Measurements from ENCODE around the gene PCDH1.
"Not testable (repeated sequence)": the region's sequence is repeated elsewhere in the genome, so short reads cannot be mapped to it uniquely, and the experiment has no call there.

The PCDH1 gene

GRCh38 chr5:141834331-141834730 is 43.9 kb downstream of the PCDH1 start:
- DNase-seq (ENCODE audit: low read depth in 2 of 2) = no peak

DNA sequence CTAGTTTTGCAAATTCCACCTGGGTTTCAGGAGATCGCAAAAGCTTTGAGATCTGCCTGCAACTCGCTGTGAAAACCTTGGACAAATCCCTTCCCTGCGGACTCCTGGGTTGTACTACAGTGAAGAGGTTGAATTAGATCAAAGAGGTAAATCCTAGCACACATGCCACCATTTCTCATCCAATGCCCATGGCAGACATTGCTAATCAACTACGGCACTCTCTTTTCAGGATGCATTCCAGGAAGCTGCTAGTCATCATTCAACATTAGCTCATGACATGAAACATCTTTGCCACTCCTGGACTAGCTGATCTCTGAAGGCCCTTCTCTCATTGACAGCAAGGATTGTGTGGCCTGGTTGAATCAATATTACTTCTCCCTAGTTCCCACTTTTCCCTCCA is 46.1 kb downstream of the PCDH1 start:
- no peak for DNase-seq (ENCODE audit: low read depth in 2 of 2)

GRCh38 chr5:141828162-141828561 is 50.0 kb downstream of the PCDH1 start:
- no peak for DNase-seq (ENCODE audit: low read depth in 2 of 2)

- no peak for DNase-seq (ENCODE audit: low read depth in 2 of 2)
Observed at GRCh38 chr5:141826674-141827073, 51.5 kb downstream of the PCDH1 start.

- DNase-seq (ENCODE audit: low read depth in 2 of 2) = no peak
Observed at GRCh38 chr5:141825791-141826560, 52.2 kb downstream of the PCDH1 start.

- DNase-seq (ENCODE audit: low read depth in 2 of 2) = no peak
Observed at GRCh38 chr5:141825241-141825671, 53.0 kb downstream of the PCDH1 start.

DNA sequence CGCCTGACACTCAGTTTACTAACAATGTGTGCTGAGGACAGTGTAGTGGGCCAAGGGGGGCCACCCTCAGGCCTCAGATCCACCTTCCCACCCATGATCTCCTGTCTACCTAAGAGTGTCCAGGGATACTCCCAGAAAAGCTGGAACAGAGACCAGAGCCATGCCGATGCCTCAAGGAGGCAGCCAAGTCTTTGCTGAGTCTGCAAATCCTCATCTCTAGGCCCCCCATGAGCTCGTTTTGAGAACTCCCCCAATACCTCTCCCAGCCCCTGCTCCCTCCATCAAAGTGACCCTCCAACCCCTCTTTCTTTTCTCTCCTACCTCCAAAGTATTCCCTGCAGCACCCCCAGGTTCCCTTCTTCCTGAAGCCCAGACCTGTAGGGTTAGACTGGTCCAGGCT is 53.5 kb downstream of the PCDH1 start:
- DNase-seq (ENCODE audit: low read depth in 2 of 2) = no peak

GRCh38 chr5:141823056-141823455 is 55.2 kb downstream of the PCDH1 start:
- DNase-seq (ENCODE audit: low read depth in 2 of 2) = no peak

- no peak for DNase-seq (ENCODE audit: low read depth in 2 of 2)
Observed at GRCh38 chr5:141822144-141822543, 56.1 kb downstream of the PCDH1 start.

- DNase-seq (ENCODE audit: low read depth in 2 of 2) = no peak
Observed at GRCh38 chr5:141821430-141821925, 56.7 kb downstream of the PCDH1 start.

DNA sequence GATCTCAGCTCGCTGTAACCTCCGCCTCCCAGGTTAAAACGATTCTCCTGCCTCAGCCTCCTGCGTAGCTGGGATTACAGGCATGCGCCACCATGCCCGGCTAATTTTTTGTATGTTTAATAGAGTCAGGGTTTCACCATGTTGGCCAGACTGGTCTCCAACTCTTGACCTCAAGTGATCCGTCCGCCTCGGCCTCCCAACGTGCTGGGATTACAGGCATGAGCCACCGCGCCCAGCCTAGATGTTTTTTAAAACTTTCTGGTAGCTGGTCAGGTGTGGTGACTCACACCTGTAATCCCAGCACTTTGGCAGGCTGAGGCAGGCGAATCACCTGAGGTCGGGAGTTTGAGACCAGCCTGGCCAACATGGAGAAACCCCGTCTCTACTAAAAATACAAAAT is 57.5 kb downstream of the PCDH1 start:
- not testable (repeated sequence) for DNase-seq (ENCODE audit: low read depth in 2 of 2)

DNA sequence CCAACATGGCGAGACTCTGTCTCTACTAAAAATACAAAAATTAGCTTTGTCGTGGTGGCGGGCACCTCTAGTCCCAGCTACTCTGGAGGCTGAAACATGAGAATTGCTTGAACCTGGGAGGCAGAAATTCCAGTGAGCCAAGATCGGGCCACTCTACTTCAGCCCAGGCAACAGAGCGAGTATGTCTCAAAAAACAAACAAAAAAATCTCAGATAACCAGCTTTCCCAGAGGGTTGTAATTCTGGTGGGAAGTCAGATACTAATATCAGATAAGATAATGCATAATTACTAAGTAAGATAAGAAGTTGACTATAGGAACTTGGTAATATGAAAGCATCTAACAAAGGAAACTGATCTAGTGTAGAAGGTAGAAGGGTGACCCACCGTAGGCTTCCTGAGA is 60.6 kb downstream of the PCDH1 start:
- no peak for DNase-seq (ENCODE audit: low read depth in 2 of 2)

- no peak for DNase-seq (ENCODE audit: low read depth in 2 of 2)
Observed at GRCh38 chr5:141816598-141817399, 61.4 kb downstream of the PCDH1 start.

DNA sequence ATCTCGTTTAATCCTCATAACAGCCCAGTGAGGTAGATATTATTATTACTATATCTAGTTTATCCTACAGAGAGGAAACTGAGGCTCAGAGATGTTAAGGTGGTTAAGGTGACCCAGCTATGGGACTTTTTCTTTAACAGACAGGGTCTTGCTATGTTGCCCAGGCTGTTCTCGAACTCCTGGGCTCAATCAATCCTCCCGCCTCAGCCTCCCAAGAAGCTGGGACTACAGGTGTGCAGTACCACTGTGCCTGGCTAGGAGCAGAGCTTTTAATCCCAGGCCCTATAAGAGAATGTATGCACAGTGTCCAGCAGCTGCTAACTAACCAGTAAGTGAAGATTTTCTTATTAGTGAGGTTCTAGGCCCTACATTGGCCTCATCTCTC is 62.4 kb downstream of the PCDH1 start:
- DNase-seq (ENCODE audit: low read depth in 2 of 2) = no peak

DNA sequence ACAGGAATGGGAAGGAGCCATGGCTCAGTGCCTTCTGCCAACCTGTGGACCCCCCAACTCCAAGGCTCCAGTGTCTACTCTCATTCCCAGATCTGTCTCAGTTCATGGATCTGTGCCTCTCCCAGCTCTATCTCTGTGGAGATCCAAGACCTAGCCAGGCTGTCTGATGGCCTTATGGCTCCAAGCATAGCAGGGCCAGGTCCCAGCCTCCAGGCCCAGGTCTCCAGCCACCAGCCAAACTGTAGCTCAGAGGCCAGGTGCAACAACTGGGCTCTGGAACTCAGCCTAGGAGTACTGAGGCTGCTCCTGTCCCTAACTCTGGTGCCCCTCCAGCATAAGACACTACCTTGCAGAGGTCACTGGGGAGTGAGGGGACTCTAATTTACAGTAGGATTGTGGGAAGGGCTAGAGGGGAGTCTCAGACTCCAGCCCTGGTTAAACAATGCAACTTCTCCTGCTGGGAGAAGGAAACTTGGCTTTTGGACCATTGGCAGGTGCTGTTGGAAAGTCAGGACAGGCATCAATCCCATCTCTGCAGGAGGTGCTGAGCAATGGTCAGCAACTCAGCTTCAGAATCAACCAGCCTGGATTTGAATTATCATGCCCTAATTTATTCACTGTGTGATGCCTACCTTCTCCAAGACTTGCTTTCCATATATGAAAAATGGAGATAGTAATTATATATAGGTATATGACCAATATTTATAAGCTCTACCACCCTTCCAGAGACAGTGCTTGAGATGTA is 63.0 kb downstream of the PCDH1 start:
- no peak for DNase-seq (ENCODE audit: low read depth in 2 of 2)

GRCh38 chr5:141814064-141814964 is 63.9 kb downstream of the PCDH1 start:
- peak in 1 of 2 donors; percentile 12 for DNase-seq (ENCODE audit: low read depth in 2 of 2)

DNA sequence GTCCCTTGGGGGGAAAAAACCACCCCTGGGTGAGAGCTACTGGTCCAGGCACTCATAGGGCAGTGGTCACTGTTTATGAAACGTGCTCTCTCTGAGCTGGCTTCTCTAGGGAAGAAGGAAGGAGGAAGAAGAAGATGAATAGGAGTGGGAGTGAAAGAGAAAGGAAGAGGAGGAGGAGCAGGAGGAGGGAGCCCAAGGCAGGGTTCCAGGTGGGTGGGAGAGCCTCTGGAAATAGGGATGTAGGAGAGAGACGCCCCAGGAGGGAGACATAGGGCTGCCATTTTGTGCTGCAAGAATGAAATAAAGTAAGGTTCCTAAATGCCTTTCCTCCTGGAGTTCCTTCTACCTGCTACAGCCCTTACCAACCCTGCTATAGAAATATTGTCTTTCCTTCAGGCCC is 65.7 kb downstream of the PCDH1 start:
- DNase-seq (ENCODE audit: low read depth in 2 of 2) = no peak

GRCh38 chr5:141811287-141812155 is 66.7 kb downstream of the PCDH1 start:
- no peak for DNase-seq (ENCODE audit: low read depth in 2 of 2)

DNA sequence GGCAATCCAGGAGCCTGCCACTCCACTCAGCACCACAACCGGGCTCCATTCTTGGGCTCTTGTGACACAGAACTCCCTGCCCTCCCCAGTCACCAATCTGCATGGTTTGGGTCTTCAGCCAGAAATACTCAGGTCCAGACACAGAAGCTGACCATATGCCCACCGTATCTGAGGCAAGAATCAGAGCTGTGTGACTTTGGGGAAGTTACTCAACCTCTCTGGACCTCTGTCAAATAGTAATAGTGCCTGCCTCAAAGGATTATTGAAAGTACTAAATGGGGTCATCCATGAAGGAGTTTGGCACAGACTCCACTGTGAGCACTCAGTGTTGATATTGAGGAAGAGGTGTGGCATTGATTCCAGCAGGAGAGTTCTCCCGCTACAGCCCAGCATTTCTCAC is 67.5 kb downstream of the PCDH1 start:
- DNase-seq (ENCODE audit: low read depth in 2 of 2) = no peak

DNA sequence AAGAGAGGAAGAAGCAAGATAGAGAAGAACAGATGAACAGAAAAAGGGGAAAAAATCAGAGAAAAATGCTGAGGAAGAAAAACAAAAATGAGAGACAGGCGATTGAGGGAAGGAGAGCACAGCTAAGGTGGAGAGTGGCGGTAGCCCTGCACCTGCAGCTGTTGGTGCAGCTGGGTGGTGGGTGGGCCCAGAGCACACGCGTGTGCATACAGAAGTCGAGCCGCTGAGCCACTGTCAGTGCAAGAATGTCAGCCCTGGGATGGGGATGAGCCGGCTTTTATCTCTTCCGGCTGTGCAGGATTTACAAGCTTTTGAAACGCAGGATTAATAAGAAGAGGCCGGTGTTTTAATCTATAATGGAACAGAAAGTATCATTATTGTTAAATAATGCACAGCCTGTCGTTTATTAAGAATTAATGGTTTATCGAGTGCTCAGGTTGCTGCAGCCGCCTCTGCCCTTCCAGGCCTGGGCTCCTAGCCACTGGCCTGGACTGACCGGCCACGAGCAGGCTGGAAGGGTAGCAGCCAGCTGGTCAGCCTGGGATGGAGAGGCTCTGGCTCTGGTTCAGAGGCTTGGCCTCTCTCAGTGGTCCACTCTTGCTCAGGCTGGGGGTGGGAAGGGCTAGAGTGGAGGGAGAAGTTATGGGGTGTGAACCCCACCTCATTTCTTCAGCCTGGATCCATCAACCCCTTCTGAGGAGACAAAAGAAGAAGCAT is 68.7 kb downstream of the PCDH1 start:
- DNase-seq (ENCODE audit: low read depth in 2 of 2) = no peak

Measured in stimulated activated CD8-positive, alpha-beta memory T cell treated with anti-CD3 and anti-CD28 coated beads, Interleukin-7, amount 100 ng/mL, for 1 hour (primary cell).